Fibroblast of lung (primary cell): ENCODE measurements around the gene GLIS1. TPM values are rescaled to one million over a fixed set of nuclear protein-coding genes. Genes with fewer than 3 reads are reported as not detected.

Experiments used
- DNase-seq, 2 donors: peaks; one replicate each; pipeline versions ENCODE4 v3.0.0 to v3.0.0-alpha.2; 2010; ENCODE audit warnings: low read depth in 2 of 2
- H2AFZ ChIP-seq: 2 replicates; pipeline ENCODE4 v1.5.1; 2012; ENCODE audit warnings: low read length, control low read depth, inconsistent platforms
- H3K27ac ChIP-seq: 2 replicates; pipeline ENCODE4 v1.5.1; 2011; ENCODE audit warnings: low read length, control low read depth; ENCODE audit not compliant: insufficient read depth
- H3K27me3 ChIP-seq: 2 replicates; pipeline ENCODE4 v1.5.1; 2011; ENCODE audit warnings: mild to moderate bottlenecking, low read length; ENCODE audit not compliant: control insufficient read depth, insufficient read depth
- H3K36me3 ChIP-seq: 2 replicates; pipeline ENCODE4 v1.5.1; 2011; ENCODE audit warnings: low read length; ENCODE audit not compliant: control insufficient read depth, insufficient read depth
- H3K4me1 ChIP-seq: 2 replicates; pipeline ENCODE4 v1.5.1; 2011; ENCODE audit warnings: low read length; ENCODE audit not compliant: control insufficient read depth, insufficient read depth; ENCODE audit errors: extremely low read depth
- H3K4me2 ChIP-seq: 2 replicates; pipeline ENCODE4 v1.5.1; 2011; ENCODE audit warnings: low read length, control low read depth; ENCODE audit not compliant: insufficient read depth; ENCODE audit errors: extremely low read depth
- H3K4me3 ChIP-seq, 4 experiments: fragments of 200-600 bp in 1 of 4; sonication (generic) in 1 of 4; replicated peaks in 1 of 4; 2 replicates each; pipeline ENCODE4 v1.5.1; 2011 to 2016; ENCODE audit warnings: low read length in 4 of 4, low read depth in 3 of 4, mild to moderate bottlenecking in 3 of 4, control low read depth in 2 of 4, inconsistent platforms in 1 of 4, mixed read lengths in 1 of 4; ENCODE audit not compliant: insufficient read depth in 1 of 4; ENCODE audit errors: control extremely low read depth in 1 of 4
- H3K79me2 ChIP-seq: 2 replicates; pipeline ENCODE4 v1.5.1; 2012; ENCODE audit warnings: mild to moderate bottlenecking, low read length, inconsistent platforms; ENCODE audit not compliant: control insufficient read depth, insufficient read depth
- H3K9ac ChIP-seq: 2 replicates; pipeline ENCODE4 v1.5.1; 2011; ENCODE audit warnings: mild to moderate bottlenecking, low read length, control low read depth; ENCODE audit not compliant: insufficient read depth
- H3K9me3 ChIP-seq: 2 replicates; pipeline ENCODE4 v1.5.1; 2012; ENCODE audit warnings: low read depth, low read length; ENCODE audit not compliant: control insufficient read depth, insufficient read depth
- H4K20me1 ChIP-seq: 2 replicates; pipeline ENCODE4 v1.5.1; 2011; ENCODE audit warnings: low read length; ENCODE audit not compliant: control insufficient read depth, insufficient read depth; ENCODE audit errors: extremely low read depth
- EZH2 ChIP-seq: IDR thresholded peaks from 2 replicates; pipeline ENCODE4 v1.5.1; 2012; ENCODE audit warnings: low read length, control low read depth, mild to moderate bottlenecking; ENCODE audit errors: missing control alignments
- polyA plus RNA-seq, 2 donors: library from polyadenylated mRNA; depleted of rRNA in 1 of 2; stranded (reverse) in 1 of 2; unstranded in 1 of 2; fragments of >200 nt; gene quantifications; 2 replicates each; pipeline ENCODE4 v1.2.1, GENCODE V29; 2011 to 2012; ENCODE audit warnings: missing spikeins in 1 of 2
- total RNA-seq: library from RNA; depleted of rRNA; stranded (reverse); fragments of >200 nt; gene quantifications from 2 replicates; pipeline ENCODE4 v1.2.1, GENCODE V29; 2014
- TF ChIP-seq, protein P1 (sequence below), 2 donors: IDR thresholded peaks in 1 of 2; conservative IDR thresholded peaks in 1 of 2; 1 replicate in 1 of 2; 2 replicates in 1 of 2; pipeline ENCODE4 v1.5.1; 2011 to 2012; ENCODE audit warnings: low read length in 2 of 2, control low read depth in 1 of 2, inconsistent platforms in 1 of 2, low read depth in 1 of 2, mild to moderate bottlenecking in 1 of 2

The GLIS1 gene
- total and polyA plus RNA-seq, 2 donors (not counting 1 experiment from before 2014, with no cell fraction given) = under 0.01 to 0.05 TPM

DNA sequence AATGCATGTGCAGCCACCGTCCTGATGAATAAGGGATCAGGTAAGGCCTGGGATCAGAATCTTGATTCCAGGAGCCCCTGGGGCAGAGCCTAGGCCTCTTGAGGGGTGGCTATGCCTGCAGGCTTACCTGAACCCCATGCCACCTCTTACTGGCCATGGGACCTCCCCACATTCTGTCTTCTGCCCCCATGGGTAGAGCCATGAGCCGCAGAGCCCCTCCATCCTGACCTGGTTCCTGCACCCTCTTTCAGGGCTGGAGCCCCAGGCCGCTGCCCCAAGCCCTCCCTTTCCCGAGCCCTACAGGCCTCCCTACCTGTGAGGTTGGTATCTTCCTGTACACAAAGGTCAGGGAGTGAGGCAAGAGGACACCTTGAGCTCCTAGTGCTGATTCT lies 159.0 kb downstream of the GLIS1 start:
- Histone ChIP-seq H3K27ac (no peak overlapping the region), H3K4me1 (no peaks in the 10 kb centered on the region), H3K4me3 (no peak overlapping the region), H4K20me1 (no peaks in the 10 kb centered on the region), H3K79me2 (no peaks in the 10 kb centered on the region), H3K9me3 (no peaks in the 10 kb centered on the region), H2AFZ (no peak overlapping the region), H3K36me3 (no peaks in the 10 kb centered on the region), H3K27me3 (peaks cover 2% of the 10 kb centered on the region), H3K9ac (no peak overlapping the region), H3K4me2 (no peak overlapping the region)
- DNase-seq = no peak
- TF ChIP-seq EZH2 = no peak
- TF ChIP-seq, protein P1, sequence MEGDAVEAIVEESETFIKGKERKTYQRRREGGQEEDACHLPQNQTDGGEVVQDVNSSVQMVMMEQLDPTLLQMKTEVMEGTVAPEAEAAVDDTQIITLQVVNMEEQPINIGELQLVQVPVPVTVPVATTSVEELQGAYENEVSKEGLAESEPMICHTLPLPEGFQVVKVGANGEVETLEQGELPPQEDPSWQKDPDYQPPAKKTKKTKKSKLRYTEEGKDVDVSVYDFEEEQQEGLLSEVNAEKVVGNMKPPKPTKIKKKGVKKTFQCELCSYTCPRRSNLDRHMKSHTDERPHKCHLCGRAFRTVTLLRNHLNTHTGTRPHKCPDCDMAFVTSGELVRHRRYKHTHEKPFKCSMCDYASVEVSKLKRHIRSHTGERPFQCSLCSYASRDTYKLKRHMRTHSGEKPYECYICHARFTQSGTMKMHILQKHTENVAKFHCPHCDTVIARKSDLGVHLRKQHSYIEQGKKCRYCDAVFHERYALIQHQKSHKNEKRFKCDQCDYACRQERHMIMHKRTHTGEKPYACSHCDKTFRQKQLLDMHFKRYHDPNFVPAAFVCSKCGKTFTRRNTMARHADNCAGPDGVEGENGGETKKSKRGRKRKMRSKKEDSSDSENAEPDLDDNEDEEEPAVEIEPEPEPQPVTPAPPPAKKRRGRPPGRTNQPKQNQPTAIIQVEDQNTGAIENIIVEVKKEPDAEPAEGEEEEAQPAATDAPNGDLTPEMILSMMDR (conservative IDR thresholded peaks at IDR 0.05 in 1 of 2, IDR thresholded peaks at IDR 0.05 in 1 of 2; ENCODE audit: low read depth in 1 of 2, low read length in 2 of 2) = no peak

DNA sequence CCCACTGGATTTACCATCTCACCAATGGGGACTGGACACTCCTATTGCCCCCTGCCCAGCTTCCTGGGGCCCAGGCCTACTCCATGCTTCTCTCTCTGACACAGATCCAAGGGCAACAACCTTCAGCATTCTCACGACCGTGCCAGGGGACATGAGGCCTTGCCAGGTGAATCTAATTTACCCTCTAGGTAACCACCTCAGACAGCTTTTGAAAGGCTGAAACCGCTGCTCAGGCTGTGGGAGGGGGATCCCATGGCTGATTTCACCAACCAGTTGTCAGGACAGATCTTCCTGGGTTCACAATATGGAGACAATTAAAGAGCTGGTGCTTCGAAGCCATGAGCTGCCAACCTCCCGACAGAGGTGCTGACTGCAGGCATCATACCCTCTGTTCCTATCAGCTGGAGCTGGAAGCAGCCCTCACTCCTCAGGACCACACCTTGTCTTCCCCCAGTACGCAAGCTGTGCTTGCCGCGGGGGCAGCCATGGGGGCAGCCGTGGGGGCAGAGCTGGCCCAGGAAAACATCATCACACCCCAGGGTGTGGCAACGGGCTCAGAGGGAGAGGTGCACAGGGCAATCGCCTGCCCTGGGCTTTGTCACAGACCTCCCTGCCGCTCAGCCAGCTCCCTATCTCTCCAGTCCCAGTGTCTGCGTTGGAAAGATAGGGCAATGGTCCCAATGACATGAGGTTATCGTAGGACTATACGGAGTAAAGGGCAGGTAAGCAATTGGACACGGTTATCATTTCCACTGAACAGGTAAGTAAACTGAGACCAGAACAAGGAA lies 159.5 kb downstream of the GLIS1 start:
- no peak overlapping the region for H3K9ac ChIP-seq
- TF ChIP-seq, protein P1 (conservative IDR thresholded peaks at IDR 0.05 in 1 of 2, IDR thresholded peaks at IDR 0.05 in 1 of 2; ENCODE audit: low read depth in 1 of 2, low read length in 2 of 2) = no peak
- TF ChIP-seq EZH2 = no peak
- no peaks in the 10 kb centered on the region for H4K20me1 ChIP-seq
- H3K9me3 ChIP-seq = no peaks in the 10 kb centered on the region
- no peak for DNase-seq
- H2AFZ ChIP-seq = no peak overlapping the region
- no peak overlapping the region for H3K27ac ChIP-seq
- H3K36me3 ChIP-seq = no peaks in the 10 kb centered on the region
- no peak overlapping the region for H3K4me3 ChIP-seq
- H3K27me3 ChIP-seq = peaks cover 2% of the 10 kb centered on the region
- no peaks in the 10 kb centered on the region for H3K4me1 ChIP-seq
- no peak overlapping the region for H3K4me2 ChIP-seq
- H3K79me2 ChIP-seq = no peaks in the 10 kb centered on the region

DNA sequence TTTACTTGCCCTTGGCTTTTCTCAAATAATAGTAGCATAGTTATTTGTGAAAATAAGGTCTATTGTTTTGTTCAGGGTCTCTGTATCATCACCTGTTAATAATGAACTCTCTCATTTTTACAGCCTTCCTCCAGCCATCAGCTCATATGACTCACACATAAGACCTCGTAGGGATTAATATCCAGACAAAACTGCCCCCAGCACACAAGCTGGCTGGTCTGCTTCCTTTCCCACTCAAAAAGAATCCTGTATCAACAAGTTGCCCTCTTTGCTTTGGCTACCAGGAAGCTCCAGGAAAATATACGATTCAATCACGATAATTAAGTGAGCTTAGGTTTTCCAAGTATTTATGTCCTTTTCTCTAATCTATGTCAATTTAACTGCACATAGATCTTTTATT lies 160.6 kb downstream of the GLIS1 start:
- Histone ChIP-seq H3K9ac (no peak overlapping the region), H3K4me2 (no peak overlapping the region), H3K9me3 (no peaks in the 10 kb centered on the region), H3K27me3 (peaks cover 2% of the 10 kb centered on the region), H3K36me3 (no peaks in the 10 kb centered on the region), H3K4me1 (no peaks in the 10 kb centered on the region), H4K20me1 (no peaks in the 10 kb centered on the region), H3K79me2 (no peaks in the 10 kb centered on the region), H3K27ac (no peak overlapping the region), H2AFZ (no peak overlapping the region), H3K4me3 (no peak overlapping the region)
- peak in 1 of 2 donors; percentile 35 for DNase-seq
- TF ChIP-seq, protein P1 (conservative IDR thresholded peaks at IDR 0.05 in 1 of 2, IDR thresholded peaks at IDR 0.05 in 1 of 2; ENCODE audit: low read depth in 1 of 2, low read length in 2 of 2) = no peak
- TF ChIP-seq EZH2 = no peak
